HG03354 (cell line): ENCODE data around the gene MAP7.
"Not testable (repeated sequence)": the region's sequence is repeated elsewhere in the genome, so short reads cannot be mapped to it uniquely, and the experiment has no call there.

ENCODE experiments used
- ATAC-seq: cut with Tn5 transposase; IDR thresholded peaks from one replicate; pipeline ENCODE4 v1.9.1; 2021; ENCODE audit warnings: mild to moderate bottlenecking; ENCODE audit not compliant: unreplicated experiment, poor library complexity, severe bottlenecking

Gene MAP7

DNA sequence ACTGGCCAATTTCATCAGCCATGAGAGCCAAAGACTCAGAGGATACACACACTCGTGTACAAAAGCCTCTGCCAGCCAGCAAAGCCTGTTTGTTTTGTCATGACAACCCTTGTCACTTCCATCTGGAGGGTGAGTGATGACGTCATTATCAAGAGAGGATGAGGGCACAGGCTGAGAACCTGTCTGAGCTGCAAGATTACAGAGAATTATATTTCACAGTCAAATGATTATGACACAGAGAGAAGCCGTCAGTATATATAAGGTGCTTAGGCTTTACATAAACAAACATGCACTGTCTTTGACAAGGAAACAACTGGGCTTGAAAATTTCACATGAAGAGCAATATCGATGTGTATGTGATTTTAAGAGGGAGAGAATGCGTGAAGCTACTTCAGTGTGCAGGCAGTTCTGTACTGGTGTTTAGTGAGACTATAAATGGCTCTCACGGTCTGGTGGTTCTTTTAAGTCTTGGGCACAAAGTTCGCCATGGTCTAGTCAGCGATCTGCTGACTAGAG lies 224.1 kb downstream of the MAP7 start:
- ATAC-seq = no peak

DNA sequence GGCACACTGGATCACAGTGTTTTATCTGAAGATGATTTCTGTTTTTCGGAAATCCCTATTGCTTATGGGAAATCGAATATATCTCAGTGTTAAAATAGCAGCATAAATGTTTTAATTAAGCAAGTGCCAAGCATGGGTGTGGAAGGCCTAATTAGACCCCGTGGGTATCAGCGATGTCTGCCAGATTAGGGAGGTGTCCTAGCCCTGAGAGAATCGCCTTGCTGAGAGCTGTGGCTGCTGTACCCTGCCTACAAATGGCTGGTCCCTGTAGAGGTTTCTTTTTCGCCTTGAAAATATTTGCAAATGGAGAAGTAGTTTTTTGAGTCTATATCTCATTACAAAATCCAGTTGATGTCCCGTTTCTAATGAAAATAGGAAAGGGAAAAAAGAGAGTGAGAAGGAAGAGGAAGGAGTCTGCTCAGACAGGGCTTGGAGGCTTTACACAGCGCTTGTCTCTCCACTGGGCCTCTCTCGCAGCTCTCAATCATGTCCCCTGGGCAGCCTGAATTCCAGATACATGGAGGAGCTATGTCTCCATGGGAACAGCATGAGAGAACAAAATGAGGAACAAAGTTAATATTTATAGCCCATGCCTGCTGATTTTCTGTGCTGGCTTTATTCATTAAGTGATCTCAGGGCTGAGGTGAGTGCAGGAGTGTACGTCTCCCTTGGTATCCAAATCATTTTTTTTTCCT lies 225.4 kb downstream of the MAP7 start:
- ATAC-seq = no peak

DNA sequence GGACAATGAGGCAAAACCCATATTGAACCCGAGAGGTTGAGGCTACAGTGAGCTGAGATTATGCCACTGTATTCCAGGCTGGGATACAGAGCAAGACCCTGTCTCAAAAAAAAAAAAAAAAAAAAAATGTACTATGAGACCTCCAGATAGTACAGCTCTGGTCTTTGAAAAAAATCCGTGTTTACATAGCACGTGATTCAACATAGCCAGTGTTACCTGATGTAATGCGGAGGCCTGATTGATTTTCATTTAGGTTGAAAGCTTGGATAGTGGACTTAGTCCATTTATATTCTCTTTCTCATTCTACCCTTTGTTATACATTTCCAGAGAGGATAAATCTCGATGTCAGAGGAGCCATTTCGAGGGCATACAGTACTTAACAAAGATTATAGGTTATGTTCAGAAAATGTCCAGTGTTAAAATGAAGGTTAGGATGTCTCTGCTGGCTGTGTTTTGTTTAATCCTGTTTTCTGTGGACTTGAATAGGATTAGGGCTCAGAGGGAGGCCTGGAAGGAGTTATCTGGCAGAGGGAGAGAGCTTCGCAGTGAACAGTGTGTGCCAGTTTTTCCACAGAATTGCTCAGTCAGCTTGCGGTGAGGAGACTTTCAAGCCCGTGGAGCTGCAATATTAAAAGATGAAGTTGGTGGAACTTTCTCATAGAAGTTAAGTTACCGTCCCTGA lies 226.7 kb downstream of the MAP7 start:
- ATAC-seq = no peak

DNA sequence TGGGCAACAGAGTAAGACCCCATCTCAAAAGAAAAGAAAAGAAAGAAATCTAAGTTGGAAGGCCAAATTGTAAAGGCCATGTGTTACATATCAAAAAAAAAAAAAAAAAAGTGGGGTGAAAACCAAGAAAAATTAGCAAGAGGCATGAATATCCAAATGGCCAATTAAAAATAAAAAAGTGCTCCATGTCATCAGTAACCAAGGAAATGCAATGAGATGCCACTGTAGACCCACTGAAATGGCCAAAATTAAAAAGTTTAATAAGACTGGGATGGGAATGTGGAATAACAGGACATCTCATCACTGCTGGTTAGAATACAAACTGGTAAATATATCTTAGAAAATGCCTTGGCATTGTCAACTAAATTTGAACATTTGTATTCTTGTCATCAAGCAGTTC lies 230.5 kb downstream of the MAP7 start:
- no peak for ATAC-seq

DNA sequence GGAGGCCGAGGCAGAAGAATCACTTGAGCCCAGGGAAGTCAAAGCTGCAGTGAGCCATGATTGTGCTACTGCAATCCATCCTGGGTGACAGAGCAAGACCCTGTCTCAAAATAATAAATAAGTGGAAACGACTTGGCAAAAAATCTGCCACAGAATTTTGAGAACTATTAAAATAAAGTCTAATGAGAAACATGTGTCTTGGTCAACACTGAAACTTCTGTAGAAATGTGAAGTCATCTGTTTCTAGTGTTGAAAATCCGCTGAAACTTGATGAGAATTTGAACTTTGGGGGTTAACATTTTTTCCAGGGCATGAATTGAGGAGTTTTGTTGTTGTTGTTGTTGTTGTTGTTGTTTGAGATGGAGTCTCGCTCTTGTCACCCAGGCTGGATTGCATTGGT lies 231.5 kb downstream of the MAP7 start:
- ATAC-seq = no peak

DNA sequence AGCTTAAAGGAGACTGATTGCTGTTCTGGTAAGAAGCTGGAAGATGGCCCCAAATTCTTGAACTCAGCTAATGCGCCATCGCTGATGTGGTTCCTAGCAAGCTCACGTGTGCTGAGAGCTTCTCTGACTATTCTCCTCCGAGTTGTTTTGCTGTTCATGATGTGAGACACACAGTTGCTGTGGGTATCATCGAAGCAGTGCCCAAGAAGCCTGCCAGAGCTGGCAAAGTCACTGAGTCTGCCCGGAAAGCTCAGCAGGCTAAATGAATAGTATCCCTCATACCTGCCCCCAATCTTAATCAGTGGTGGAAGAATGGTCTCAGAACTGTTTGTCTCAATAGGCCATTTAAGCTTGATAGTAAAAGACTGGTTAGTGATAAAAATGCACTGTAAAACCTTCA lies 232.3 kb downstream of the MAP7 start:
- ATAC-seq = no peak

DNA sequence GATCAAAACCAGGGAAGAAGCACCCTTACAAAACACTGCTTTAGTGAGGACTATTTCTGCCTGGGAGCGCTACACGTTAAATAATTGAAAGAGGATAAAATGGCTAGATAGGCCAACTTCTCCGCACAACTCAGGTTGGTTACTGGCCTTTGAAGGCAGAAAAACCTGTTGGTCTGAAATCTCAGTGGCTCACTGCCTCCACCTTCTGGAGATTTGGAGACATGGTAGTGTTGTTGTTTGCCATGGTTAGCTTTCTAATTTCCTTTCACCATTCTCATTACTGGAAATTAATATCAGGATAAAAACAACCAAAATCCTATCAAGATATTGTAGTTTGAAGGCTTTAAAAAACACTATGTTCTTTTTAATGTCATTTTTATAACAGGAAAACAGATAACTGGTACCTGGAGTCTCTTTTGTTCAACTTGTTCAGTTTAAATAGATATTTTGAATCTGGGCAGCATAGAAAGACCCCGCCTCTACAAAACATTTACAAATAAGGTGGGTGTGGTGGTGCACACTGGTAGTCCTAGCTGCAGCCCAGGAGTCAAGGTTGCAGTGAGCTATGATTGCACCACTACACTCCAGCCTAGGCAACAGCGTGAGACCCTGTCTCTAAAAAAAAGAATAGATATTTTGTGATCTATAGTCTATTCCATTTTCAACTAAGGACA lies 233.1 kb downstream of the MAP7 start:
- ATAC-seq = no peak

DNA sequence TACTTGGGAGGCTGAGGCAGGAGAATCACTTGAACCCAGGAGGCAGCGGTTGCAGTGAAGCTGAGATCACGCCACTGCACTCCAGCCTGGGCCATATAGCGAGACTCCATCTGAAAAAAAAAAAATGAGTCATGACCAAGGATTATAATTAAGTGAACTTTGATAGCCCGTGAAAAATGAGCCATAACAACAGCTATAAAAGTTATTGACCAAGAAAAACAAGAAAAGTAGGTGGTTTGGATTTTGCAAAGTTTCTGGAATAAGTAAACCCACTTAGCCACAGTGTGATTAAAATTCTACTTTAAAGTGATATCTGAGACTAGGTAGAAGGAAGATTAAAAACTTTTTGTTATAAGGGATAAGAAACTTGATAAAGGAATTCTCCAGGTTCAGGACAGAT lies 234.6 kb downstream of the MAP7 start:
- ATAC-seq = no peak

DNA sequence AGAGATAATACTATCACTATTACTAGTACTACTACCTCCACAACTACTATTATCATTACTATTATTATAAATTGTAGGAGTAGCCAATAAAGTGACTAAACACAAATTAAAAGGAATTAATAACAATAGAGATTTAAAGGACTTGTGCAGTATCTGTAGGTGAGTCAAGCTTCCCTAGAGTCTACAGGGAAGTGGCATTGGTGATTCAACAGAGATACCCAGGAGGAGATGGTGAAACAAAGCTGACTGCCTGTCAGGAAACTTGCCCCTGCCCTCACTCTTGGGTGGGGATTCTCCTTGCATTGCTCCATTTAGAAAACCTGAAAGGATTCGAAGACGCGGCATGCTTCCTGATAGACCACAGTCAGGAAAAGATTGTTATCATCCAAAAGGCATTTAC lies 237.2 kb downstream of the MAP7 start:
- no peak for ATAC-seq

DNA sequence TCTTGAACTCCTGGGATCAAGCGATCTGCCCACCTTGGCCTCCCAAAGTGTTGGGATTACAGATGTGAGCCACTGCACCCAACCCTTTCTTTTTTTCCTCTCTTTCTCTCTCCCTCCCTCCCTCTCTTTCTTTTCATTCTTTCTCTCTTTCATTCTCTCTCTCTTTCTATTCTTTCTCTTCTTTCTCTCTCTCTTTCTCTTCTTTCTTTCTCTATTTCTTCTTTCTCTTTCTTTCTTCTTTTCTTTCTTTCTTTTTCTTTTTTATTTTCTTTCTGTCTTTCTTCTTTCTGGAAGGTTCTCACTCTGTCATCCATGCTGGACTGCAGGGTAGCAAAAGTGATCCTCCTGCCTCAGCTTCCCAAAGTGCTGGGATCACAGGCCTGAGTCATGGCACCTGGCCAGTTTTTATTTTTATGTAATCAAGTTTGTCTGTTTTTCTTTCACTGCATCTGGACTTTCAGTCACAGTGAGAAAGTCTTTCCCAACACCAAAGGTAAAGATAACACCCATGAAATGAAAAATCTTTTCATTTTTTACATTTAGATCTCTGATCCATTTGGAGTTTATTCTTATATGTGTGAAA lies 240.4 kb downstream of the MAP7 start:
- no peak for ATAC-seq

DNA sequence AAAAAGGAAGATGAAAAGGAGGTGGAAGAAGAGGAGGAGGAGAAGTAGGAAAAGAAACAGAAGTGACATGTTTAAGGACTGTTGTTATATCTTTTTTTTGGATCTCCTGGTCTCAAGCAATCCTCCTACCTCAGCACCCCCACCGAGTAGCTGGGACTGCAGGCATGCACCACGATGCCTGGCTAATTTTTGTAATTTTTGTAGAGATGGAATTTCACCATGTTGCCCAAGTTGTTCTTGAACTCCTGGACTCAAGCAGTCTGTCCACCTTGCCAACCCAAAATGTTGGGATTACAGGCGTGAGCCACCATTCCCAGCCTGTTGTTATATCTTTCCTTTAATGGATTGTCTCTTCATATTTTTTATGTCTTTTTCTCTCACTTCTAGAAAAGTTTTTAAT lies 241.1 kb downstream of the MAP7 start:
- no peak for ATAC-seq

DNA sequence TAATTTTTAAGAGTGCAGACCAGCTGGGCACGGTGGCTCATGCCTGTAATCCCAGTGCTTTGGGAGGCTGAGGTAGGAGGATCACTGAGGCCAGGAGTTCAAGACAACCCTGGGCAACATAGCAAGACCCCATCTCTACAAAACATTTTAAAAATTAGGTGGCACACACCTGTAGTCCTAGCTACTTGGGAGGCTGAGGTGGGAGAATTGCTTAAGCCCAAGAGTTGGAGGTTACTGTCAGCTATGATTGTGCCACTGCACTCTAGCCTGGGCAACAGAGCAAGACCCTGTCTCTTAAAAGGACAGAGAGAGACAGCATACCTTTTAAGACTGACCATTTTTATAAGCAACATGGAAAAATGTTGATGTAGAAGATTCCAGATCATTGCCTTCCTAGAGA lies 241.8 kb downstream of the MAP7 start:
- ATAC-seq = not testable (repeated sequence)

DNA sequence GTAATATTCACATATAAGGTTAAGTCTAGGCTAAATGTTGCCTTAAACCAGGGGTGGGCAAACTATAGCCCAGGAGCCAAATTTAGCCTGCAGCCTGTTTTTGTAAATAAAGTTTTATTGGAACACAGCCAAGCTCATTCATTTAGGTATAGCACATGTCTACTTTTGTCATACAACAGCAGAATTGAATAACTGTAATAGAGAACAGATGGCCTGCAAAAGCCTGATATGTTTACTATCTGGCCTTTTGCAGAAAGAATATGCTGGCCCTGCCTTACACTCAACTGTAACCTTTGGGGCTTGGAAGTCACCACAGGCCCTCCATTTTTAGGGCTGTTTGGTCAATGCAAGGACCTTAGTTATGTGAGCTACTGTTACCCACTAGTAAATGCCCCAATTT lies 242.9 kb downstream of the MAP7 start:
- no peak for ATAC-seq

DNA sequence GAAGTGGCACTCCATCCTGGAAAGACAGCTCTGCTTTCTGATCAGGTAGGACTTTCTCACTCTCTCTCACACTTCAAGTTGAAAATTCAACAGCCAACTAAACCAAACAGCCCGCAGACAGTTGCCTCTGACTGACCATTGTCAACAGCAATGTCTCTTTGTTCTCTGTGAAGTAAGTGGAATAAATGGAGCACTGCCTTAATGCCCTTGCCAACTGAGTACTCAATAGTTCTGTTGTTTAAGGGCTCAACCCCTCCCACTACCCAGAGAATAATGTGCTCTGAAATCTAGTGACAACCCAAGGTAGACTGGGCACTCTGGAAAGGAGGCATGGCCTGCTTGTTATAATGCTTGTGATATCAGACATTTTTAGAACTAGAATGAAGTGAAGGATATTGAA lies 243.8 kb downstream of the MAP7 start:
- ATAC-seq = no peak

DNA sequence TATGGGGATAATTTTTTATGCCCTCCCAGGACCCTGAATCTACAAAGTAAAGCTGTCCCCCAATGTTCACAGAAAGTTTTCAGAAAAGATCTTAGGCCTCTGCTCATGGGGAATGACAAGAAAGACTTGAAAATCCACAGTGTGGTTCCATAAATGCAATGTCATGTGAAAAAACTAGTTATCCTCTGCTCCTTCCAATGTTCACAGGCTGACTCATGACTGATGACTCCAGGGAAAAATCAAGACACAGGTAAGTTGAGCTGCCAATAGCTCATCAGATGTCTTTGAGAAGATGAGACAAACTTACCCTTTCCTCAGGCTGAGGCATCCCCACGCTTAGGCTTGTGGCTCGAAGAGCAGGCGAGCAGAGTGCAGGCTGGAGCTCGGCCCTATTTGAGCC lies 245.8 kb downstream of the MAP7 start:
- no peak for ATAC-seq

DNA sequence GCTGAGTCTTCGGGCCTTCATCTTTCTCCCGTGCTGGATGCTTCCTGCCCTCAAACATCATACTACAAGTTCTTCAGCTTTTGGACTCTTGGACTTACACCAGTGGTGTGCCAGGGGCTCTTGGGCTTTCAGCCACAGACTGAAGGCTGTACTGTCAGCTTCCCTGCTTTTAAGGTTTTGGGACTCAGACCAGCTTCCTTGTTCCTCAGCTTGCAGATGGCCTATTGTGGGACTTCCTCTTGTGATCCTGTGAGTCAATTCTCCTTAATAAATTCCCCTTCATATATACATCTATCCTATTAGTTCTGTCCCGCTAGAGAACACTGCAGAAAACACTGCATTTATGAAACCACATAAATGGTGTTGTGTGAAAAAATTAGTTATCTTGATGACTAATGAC lies 246.7 kb downstream of the MAP7 start:
- ATAC-seq = no peak

DNA sequence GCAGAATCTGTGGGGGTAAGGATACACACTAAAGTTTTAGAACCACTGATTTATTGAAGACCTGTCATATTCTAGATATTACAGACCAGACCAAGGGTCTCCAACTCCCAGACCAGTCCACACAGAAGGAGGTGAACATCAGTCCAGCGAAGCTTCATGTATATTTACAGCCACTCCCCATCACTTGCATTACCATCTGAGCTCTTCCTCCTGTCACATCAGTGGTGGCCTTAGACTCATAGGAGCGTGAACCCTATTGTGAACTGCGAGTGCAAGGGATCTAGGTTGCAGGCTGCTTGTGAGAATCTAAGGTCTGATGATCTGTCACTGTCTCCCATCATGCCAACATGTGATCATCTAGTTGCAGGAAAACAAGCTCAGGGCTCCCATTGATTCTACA lies 255.6 kb downstream of the MAP7 start:
- no peak for ATAC-seq
